ENCODE measurements around the gene TYK2.
"Not testable (repeated sequence)": the region's sequence is repeated elsewhere in the genome, so short reads cannot be mapped to it uniquely, and the experiment has no call there.

TYK2 gene

GRCh38 chr19:10374931-10375330, 5.4 kb downstream of the TYK2 start:
- H3K9me3 ChIP-seq (ENCODE audit: control insufficient read depth, low read length): no peaks in the 10 kb centered on the region
- WGBS, 2 experiments: 96 to 97% methylated on average over 5 of the region's 5 CpGs

GRCh38 chr19:10372690-10373089, 7.7 kb downstream of the TYK2 start:
- H3K4me1 ChIP-seq (ENCODE audit: control insufficient read depth, insufficient read depth, low read length): no peaks in the 10 kb centered on the region
- no peak overlapping the region for H3K4me3 ChIP-seq (ENCODE audit: insufficient read depth, low read depth, low read length)
- no peaks in the 10 kb centered on the region for H3K27me3 ChIP-seq (ENCODE audit: control insufficient read depth, insufficient read depth, low read length, poor library complexity, severe bottlenecking)
- H3K27ac ChIP-seq (ENCODE audit: insufficient read depth, low read depth, low read length, poor library complexity, severe bottlenecking): no peak overlapping the region
- 91 to 94% methylated on average over 3 of the region's 3 CpGs for whole genome bisulfite sequencing, 2 experiments
- no peaks in the 10 kb centered on the region for H3K9me3 ChIP-seq (ENCODE audit: control insufficient read depth, low read length)
- peaks cover 17% of the 10 kb centered on the region for H3K36me3 ChIP-seq (ENCODE audit: control insufficient read depth, insufficient read depth, low read length)

More at GRCh38 chr19:10374931-10375330, 5.4 kb downstream of the TYK2 start:
- Histone ChIP-seq H3K4me3 (ENCODE audit: insufficient read depth, low read depth, low read length) (no peak overlapping the region), H3K27ac (ENCODE audit: insufficient read depth, low read depth, low read length, poor library complexity, severe bottlenecking) (no peak overlapping the region), H3K4me1 (ENCODE audit: control insufficient read depth, insufficient read depth, low read length) (peaks cover 5% of the 10 kb centered on the region), H3K27me3 (ENCODE audit: control insufficient read depth, insufficient read depth, low read length, poor library complexity, severe bottlenecking) (no peaks in the 10 kb centered on the region), H3K36me3 (ENCODE audit: control insufficient read depth, insufficient read depth, low read length) (no peaks in the 10 kb centered on the region)

- H3K9me3 ChIP-seq (ENCODE audit: control insufficient read depth, low read length): no peaks in the 10 kb centered on the region
- no peak overlapping the region for H3K4me3 ChIP-seq (ENCODE audit: insufficient read depth, low read depth, low read length)
- H3K36me3 ChIP-seq (ENCODE audit: control insufficient read depth, insufficient read depth, low read length): peaks cover 20% of the 10 kb centered on the region
- no peak overlapping the region for H3K27ac ChIP-seq (ENCODE audit: insufficient read depth, low read depth, low read length, poor library complexity, severe bottlenecking)
- 93 to 94% methylated on average over 15 of the region's 15 CpGs for WGBS, 2 experiments
- H3K4me1 ChIP-seq (ENCODE audit: control insufficient read depth, insufficient read depth, low read length): no peaks in the 10 kb centered on the region
- H3K27me3 ChIP-seq (ENCODE audit: control insufficient read depth, insufficient read depth, low read length, poor library complexity, severe bottlenecking): no peaks in the 10 kb centered on the region
Measured at GRCh38 chr19:10368101-10368803, 12.1 kb downstream of the TYK2 start.

GRCh38 chr19:10366950-10367512, 13.3 kb downstream of the TYK2 start:
- not testable (repeated sequence) for H3K4me3 ChIP-seq (ENCODE audit: insufficient read depth, low read depth, low read length); H3K27ac ChIP-seq (ENCODE audit: insufficient read depth, low read depth, low read length, poor library complexity, severe bottlenecking); H3K4me1 ChIP-seq (ENCODE audit: control insufficient read depth, insufficient read depth, low read length); H3K27me3 ChIP-seq (ENCODE audit: control insufficient read depth, insufficient read depth, low read length, poor library complexity, severe bottlenecking); H3K9me3 ChIP-seq (ENCODE audit: control insufficient read depth, low read length)
- H3K36me3 ChIP-seq (ENCODE audit: control insufficient read depth, insufficient read depth, low read length): peaks cover 20% of the 10 kb centered on the region
- WGBS, 2 experiments: 93 to 98% methylated on average over 4 of the region's 4 CpGs

DNA sequence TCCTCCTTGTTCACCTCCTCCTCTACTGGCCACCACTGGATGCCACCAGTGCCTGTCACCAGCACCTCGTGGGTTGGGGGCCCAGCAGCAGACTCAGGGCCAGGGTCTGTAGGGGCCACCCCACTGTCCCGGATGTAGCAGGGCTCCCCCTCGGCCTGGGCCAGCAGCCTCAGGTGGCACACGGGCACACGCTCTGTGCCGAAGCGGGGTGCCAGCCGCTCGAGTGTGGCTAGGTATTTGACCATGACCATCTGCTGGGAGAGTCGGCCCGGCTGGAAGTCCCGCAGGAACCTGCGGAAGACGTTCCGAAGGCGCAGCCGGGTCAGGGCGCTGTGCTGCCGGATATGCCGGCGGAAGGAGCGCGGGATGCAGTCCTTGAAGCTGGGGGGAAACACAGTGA, 14.9 kb downstream of the TYK2 start:
- Histone ChIP-seq H3K4me3 (ENCODE audit: insufficient read depth, low read depth, low read length) (no peak overlapping the region), H3K27ac (ENCODE audit: insufficient read depth, low read depth, low read length, poor library complexity, severe bottlenecking) (no peak overlapping the region), H3K27me3 (ENCODE audit: control insufficient read depth, insufficient read depth, low read length, poor library complexity, severe bottlenecking) (no peaks in the 10 kb centered on the region), H3K36me3 (ENCODE audit: control insufficient read depth, insufficient read depth, low read length) (peaks cover 25% of the 10 kb centered on the region), H3K4me1 (ENCODE audit: control insufficient read depth, insufficient read depth, low read length) (no peaks in the 10 kb centered on the region), H3K9me3 (ENCODE audit: control insufficient read depth, low read length) (no peaks in the 10 kb centered on the region)
- WGBS, 2 experiments: 95 to 96% methylated on average over 23 of the region's 23 CpGs

DNA sequence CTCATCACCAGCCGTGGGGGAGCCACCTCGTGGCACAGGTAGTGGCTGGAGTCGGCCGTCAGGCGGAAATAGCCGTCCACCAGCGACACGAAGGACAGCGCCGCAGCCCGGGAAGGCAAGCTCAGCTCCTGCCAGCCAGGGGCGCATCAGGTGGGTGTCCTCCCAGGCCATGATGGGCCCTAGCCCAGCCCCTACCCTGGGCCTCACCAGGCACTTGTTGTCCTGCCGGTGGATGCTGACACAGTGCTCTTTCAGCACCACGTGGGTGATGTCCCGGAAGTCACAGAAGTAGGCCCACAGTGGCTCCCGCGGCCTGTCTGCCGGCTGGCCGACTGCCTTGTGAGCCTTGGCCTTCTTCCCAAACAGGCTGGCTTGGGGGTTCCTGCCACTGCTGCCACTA, 15.7 kb downstream of the TYK2 start:
- Histone ChIP-seq H3K27me3 (ENCODE audit: control insufficient read depth, insufficient read depth, low read length, poor library complexity, severe bottlenecking) (no peaks in the 10 kb centered on the region), H3K4me3 (ENCODE audit: insufficient read depth, low read depth, low read length) (no peak overlapping the region), H3K4me1 (ENCODE audit: control insufficient read depth, insufficient read depth, low read length) (no peaks in the 10 kb centered on the region), H3K36me3 (ENCODE audit: control insufficient read depth, insufficient read depth, low read length) (peaks cover 25% of the 10 kb centered on the region), H3K27ac (ENCODE audit: insufficient read depth, low read depth, low read length, poor library complexity, severe bottlenecking) (no peak overlapping the region), H3K9me3 (ENCODE audit: control insufficient read depth, low read length) (no peaks in the 10 kb centered on the region)
- WGBS, 2 experiments: 93 to 95% methylated on average over 19 of the region's 19 CpGs

DNA sequence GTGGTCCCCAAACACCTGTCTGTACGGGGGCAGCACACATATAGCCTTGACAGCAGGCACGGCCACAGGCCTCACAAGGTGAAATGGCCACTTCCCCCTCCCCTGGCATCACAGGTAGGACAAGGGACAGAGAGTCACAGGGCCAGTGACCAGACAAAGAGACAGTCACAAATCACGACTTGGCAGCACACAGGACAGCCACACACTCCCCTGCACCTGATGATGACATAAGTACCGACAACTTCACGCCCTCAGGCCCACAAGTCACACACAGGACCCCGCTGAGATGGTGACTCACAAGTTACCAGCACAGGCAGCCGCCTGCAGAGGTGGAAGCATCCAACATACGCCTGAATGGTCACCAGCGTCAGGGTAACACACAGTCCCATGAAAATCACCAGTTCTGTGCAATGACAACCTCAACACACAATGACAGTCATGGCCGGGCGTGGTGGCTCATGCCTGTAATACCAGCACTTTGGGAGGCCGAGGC, 16.5 kb downstream of the TYK2 start:
- Histone ChIP-seq H3K4me3 (ENCODE audit: insufficient read depth, low read depth, low read length) (no peak overlapping the region), H3K27ac (ENCODE audit: insufficient read depth, low read depth, low read length, poor library complexity, severe bottlenecking) (no peak overlapping the region), H3K36me3 (ENCODE audit: control insufficient read depth, insufficient read depth, low read length) (peaks cover 18% of the 10 kb centered on the region), H3K9me3 (ENCODE audit: control insufficient read depth, low read length) (no peaks in the 10 kb centered on the region), H3K4me1 (ENCODE audit: control insufficient read depth, insufficient read depth, low read length) (no peaks in the 10 kb centered on the region), H3K27me3 (ENCODE audit: control insufficient read depth, insufficient read depth, low read length, poor library complexity, severe bottlenecking) (no peaks in the 10 kb centered on the region)
- 92 to 93% methylated on average over 12 of the region's 12 CpGs for WGBS, 2 experiments

- 94 to 95% methylated on average over 18 of the region's 18 CpGs for WGBS, 2 experiments
- peaks cover 14% of the 10 kb centered on the region for H3K36me3 ChIP-seq (ENCODE audit: control insufficient read depth, insufficient read depth, low read length)
- H3K9me3 ChIP-seq (ENCODE audit: control insufficient read depth, low read length): no peaks in the 10 kb centered on the region
Measured at GRCh38 chr19:10362259-10362658, 18.1 kb downstream of the TYK2 start.

DNA sequence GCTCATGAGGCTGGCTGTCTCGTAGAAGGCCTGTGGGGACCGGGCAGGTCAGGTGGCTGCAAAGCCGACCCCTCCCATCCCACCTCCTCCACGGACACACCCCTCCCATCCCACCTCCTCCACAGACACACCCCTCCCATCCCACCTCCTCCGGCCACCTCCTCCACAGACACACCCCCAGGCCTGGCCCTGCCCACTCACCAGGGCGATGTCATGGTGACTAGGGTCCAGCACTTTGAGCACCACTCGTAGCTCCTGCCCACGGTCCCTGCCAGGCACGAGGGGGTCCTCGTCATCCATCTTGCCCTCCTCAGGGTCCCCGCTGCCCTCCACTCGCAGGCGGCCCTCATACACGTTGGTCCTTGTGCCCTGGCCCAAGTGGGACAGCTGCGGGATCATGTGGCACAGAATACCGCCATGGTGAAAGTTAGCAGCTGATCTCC, 18.8 kb downstream of the TYK2 start:
- Histone ChIP-seq H3K4me1 (ENCODE audit: control insufficient read depth, insufficient read depth, low read length) (no peaks in the 10 kb centered on the region), H3K9me3 (ENCODE audit: control insufficient read depth, low read length) (no peaks in the 10 kb centered on the region), H3K27me3 (ENCODE audit: control insufficient read depth, insufficient read depth, low read length, poor library complexity, severe bottlenecking) (no peaks in the 10 kb centered on the region), H3K36me3 (ENCODE audit: control insufficient read depth, insufficient read depth, low read length) (peaks cover 14% of the 10 kb centered on the region), H3K27ac (ENCODE audit: insufficient read depth, low read depth, low read length, poor library complexity, severe bottlenecking) (no peak overlapping the region), H3K4me3 (ENCODE audit: insufficient read depth, low read depth, low read length) (no peak overlapping the region)
- 88% methylated on average over 16 of the region's 16 CpGs for WGBS, 2 experiments

More at GRCh38 chr19:10362259-10362658, 18.1 kb downstream of the TYK2 start:
- no peaks in the 10 kb centered on the region for H3K27me3 ChIP-seq (ENCODE audit: control insufficient read depth, insufficient read depth, low read length, poor library complexity, severe bottlenecking)
- no peaks in the 10 kb centered on the region for H3K4me1 ChIP-seq (ENCODE audit: control insufficient read depth, insufficient read depth, low read length)
- no peak overlapping the region for H3K27ac ChIP-seq (ENCODE audit: insufficient read depth, low read depth, low read length, poor library complexity, severe bottlenecking)
- H3K4me3 ChIP-seq (ENCODE audit: insufficient read depth, low read depth, low read length): no peak overlapping the region

DNA sequence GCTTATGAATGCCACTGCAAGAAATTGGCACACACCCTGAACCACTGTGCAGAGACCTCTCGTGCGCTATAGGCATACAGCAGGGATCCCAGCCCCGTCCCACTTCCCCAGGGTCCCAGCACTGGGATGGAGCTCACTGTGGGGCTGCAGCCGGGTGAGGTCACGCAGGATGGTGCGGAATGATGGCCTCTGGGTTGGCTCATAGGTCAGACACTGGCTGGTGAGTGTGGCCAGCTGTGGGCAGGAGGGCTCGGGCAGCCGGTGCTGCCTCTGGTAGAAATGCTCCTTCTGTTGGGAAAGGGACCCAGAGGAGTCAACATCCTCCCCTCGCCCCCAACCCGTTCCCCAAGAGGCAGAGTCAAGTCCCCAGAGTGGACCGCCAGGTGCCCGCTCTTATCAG, 23.9 kb downstream of the TYK2 start:
- Histone ChIP-seq H3K4me1 (ENCODE audit: control insufficient read depth, insufficient read depth, low read length) (peaks cover 3% of the 10 kb centered on the region), H3K9me3 (ENCODE audit: control insufficient read depth, low read length) (no peaks in the 10 kb centered on the region)
- 95 to 96% methylated on average over 12 of the region's 12 CpGs for WGBS, 2 experiments

More for the DNA sequence above, 23.9 kb downstream of the TYK2 start:
- Histone ChIP-seq H3K36me3 (ENCODE audit: control insufficient read depth, insufficient read depth, low read length) (peaks cover 6% of the 10 kb centered on the region), H3K4me3 (ENCODE audit: insufficient read depth, low read depth, low read length) (no peak overlapping the region), H3K27ac (ENCODE audit: insufficient read depth, low read depth, low read length, poor library complexity, severe bottlenecking) (no peak overlapping the region), H3K27me3 (ENCODE audit: control insufficient read depth, insufficient read depth, low read length, poor library complexity, severe bottlenecking) (no peaks in the 10 kb centered on the region)

Data from ectodermal cell (in vitro differentiated cells).